ENCODE data around the gene POP4.
A peak's percentile ranks its signal among the peaks of the same experiment; 100 is the strongest.

POP4 gene

GRCh38 chr19:29635963-29636362 lies 29.9 kb downstream of the POP4 start:
- DNase-seq, result no peak

GRCh38 chr19:29636553-29637360 lies 30.7 kb downstream of the POP4 start:
- no peak for DNase-seq

GRCh38 chr19:29639086-29639485 lies 33.0 kb downstream of the POP4 start:
- DNase-seq, result no peak

GRCh38 chr19:29640231-29640630 lies 34.1 kb downstream of the POP4 start:
- DNase-seq, result no peak

- no peak for DNase-seq
Observed at GRCh38 chr19:29641597-29641996, 35.5 kb downstream of the POP4 start.

GRCh38 chr19:29643361-29643935 lies 37.4 kb downstream of the POP4 start:
- no peak for DNase-seq

GRCh38 chr19:29644210-29644609 lies 38.1 kb downstream of the POP4 start:
- DNase-seq, result no peak

- DNase-seq, result no peak
Observed at GRCh38 chr19:29645491-29645867, 39.4 kb downstream of the POP4 start.

- DNase-seq, result no peak
Observed at GRCh38 chr19:29645911-29646310, 39.8 kb downstream of the POP4 start.

- no peak for DNase-seq
Observed at GRCh38 chr19:29650772-29651387, 44.8 kb downstream of the POP4 start.

GRCh38 chr19:29651622-29652394 lies 45.7 kb downstream of the POP4 start:
- DNase-seq, result no peak

- no peak for DNase-seq
Observed at GRCh38 chr19:29653398-29653797, 47.3 kb downstream of the POP4 start.

GRCh38 chr19:29655648-29656335 lies 49.7 kb downstream of the POP4 start:
- DNase-seq, result no peak

GRCh38 chr19:29658221-29658991 lies 52.3 kb downstream of the POP4 start:
- DNase-seq, result no peak

GRCh38 chr19:29660835-29661234 lies 54.8 kb downstream of the POP4 start:
- peak; percentile 65 to 67 for DNase-seq

- DNase-seq, result no peak
Observed at GRCh38 chr19:29662278-29662603, 56.2 kb downstream of the POP4 start.

- DNase-seq, result no peak
Observed at GRCh38 chr19:29662604-29663404, 56.7 kb downstream of the POP4 start.

GRCh38 chr19:29663861-29664752 lies 58.0 kb downstream of the POP4 start:
- no peak for DNase-seq

GRCh38 chr19:29664753-29665214 lies 58.7 kb downstream of the POP4 start:
- no peak for DNase-seq

GRCh38 chr19:29665215-29665825 lies 59.2 kb downstream of the POP4 start, which contains the start of gene PLEKHF1:
TSS of gene PLEKHF1 (plus strand) at chr19:29665461. CDS start at chr19:29673840, 8,379 bp downstream.
- peak; percentile 70 to 79 for DNase-seq
